Stimulated activated naive B cell treated with anti-CD40 and anti-IgM and Interleukin-4, amounts not matched to agents 10 μg/mL and 1 μg/mL and 100 μg/mL, for 72 hours (primary cell): ENCODE measurements around the gene DCAF8L1.
"Not testable (repeated sequence)": the region's sequence is repeated elsewhere in the genome, so short reads cannot be mapped to it uniquely, and the experiment has no call there.

Source experiments
- ATAC-seq, 2 donors: fragments of 150-1000 bp; cut with Tn5 transposase; replicated peaks; 2 replicates each; pipeline ENCODE4 v1.10.0; 2021; ENCODE audit warnings: moderate library complexity in 1 of 2
- DNase-seq: peaks from one replicate; pipeline ENCODE4 v3.0.0; 2021
- H3K27ac Mint-ChIP-seq: one replicate; pipeline ENCODE4 v1.8.0; 2022; ENCODE audit warnings: mild to moderate bottlenecking, mixed read lengths
- H3K27me3 Mint-ChIP-seq, 2 donors: one replicate each; pipeline ENCODE4 v1.8.0; 2022; ENCODE audit warnings: mixed read lengths in 2 of 2
- H3K36me3 Mint-ChIP-seq, 2 donors: one replicate each; pipeline ENCODE4 v1.8.0; 2022; ENCODE audit warnings: mixed read lengths in 2 of 2, mild to moderate bottlenecking in 1 of 2
- H3K4me1 Mint-ChIP-seq, 2 donors: one replicate each; pipeline ENCODE4 v1.8.0; 2022; ENCODE audit warnings: mixed read lengths in 2 of 2, mild to moderate bottlenecking in 1 of 2
- H3K4me3 Mint-ChIP-seq, 2 donors: one replicate each; pipeline ENCODE4 v1.8.0; 2022; ENCODE audit warnings: mild to moderate bottlenecking in 2 of 2, mixed read lengths in 2 of 2, moderate library complexity in 1 of 2
- H3K9me3 Mint-ChIP-seq, 2 donors: one replicate each; pipeline ENCODE4 v1.8.0; 2022; ENCODE audit warnings: mixed read lengths in 2 of 2, mild to moderate bottlenecking in 1 of 2

DCAF8L1 gene

GRCh38 chrX:27981349-27981748 lies at the start of gene DCAF8L1:
Gene DCAF8L1 (minus strand): TSS chrX:27981449. CDS start chrX:27981334, 115 bp downstream.
- no peaks in the 10 kb centered on the region for H3K36me3 Mint-ChIP-seq
- no peak within 1 kb of the TSS for H3K4me3 Mint-ChIP-seq
- H3K4me1 Mint-ChIP-seq, result no peaks in the 10 kb centered on the region
- peaks cover 4% of the 10 kb centered on the region in 2 donors for H3K9me3 Mint-ChIP-seq
- ATAC-seq, result no peak
- DNase-seq, result no peak
- H3K27me3 Mint-ChIP-seq, result no peaks in the 10 kb centered on the region
- no peak within 1 kb of the TSS for H3K27ac Mint-ChIP-seq

DNA sequence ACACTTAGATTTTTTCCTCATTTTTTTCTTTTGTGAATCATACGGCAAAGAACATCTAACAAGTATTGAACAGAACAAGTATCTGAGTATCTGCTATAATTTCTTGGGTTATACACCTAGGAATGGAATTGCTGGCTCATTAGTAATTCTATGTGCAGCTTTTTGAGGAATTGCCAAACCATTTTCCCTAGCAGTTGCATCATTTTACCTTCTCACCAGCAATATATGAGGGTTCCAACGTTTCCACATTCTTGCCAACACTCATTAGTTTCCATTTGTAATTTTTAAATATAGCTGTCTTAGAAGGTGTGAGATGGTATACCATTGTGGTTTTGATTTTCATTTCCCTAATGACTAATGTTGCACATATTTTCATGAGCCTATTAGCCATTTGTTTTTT lies 41.1 kb upstream of the DCAF8L1 start:
- DNase-seq (no peak), ATAC-seq (no peak)
- Mint-ChIP-seq H3K27ac (no peak overlapping the region), H3K36me3 (no peaks in the 10 kb centered on the region), H3K27me3 (no peaks in the 10 kb centered on the region), H3K4me1 (no peaks in the 10 kb centered on the region), H3K4me3 (no peak overlapping the region), H3K9me3 (peaks cover 4 to 5% of the 10 kb centered on the region in 2 donors)

GRCh38 chrX:28016823-28017222 lies 35.6 kb upstream of the DCAF8L1 start:
- no peaks in the 10 kb centered on the region for H3K27me3 Mint-ChIP-seq
- no peaks in the 10 kb centered on the region for H3K4me1 Mint-ChIP-seq
- DNase-seq (no peak), ATAC-seq (no peak)
- H3K36me3 Mint-ChIP-seq, result no peaks in the 10 kb centered on the region
- no peak overlapping the region for H3K4me3 Mint-ChIP-seq
- no peak overlapping the region for H3K27ac Mint-ChIP-seq
- peaks cover 0 to 1% of the 10 kb centered on the region in 2 donors for H3K9me3 Mint-ChIP-seq

GRCh38 chrX:28015993-28016392 lies 34.7 kb upstream of the DCAF8L1 start:
- DNase-seq (no peak), ATAC-seq (no peak)
- no peak overlapping the region for H3K4me3 Mint-ChIP-seq
- no peaks in the 10 kb centered on the region for H3K36me3 Mint-ChIP-seq
- no peaks in the 10 kb centered on the region for H3K4me1 Mint-ChIP-seq
- H3K27me3 Mint-ChIP-seq, result no peaks in the 10 kb centered on the region
- no peak overlapping the region for H3K27ac Mint-ChIP-seq
- peaks cover 0 to 1% of the 10 kb centered on the region in 2 donors for H3K9me3 Mint-ChIP-seq

GRCh38 chrX:28010875-28011274 lies 29.6 kb upstream of the DCAF8L1 start:
- Mint-ChIP-seq H3K27ac (no peak overlapping the region), H3K9me3 (no peaks in the 10 kb centered on the region), H3K27me3 (no peaks in the 10 kb centered on the region), H3K4me3 (no peak overlapping the region), H3K4me1 (no peaks in the 10 kb centered on the region), H3K36me3 (no peaks in the 10 kb centered on the region)
- DNase-seq, result no peak
- no peak for ATAC-seq

DNA sequence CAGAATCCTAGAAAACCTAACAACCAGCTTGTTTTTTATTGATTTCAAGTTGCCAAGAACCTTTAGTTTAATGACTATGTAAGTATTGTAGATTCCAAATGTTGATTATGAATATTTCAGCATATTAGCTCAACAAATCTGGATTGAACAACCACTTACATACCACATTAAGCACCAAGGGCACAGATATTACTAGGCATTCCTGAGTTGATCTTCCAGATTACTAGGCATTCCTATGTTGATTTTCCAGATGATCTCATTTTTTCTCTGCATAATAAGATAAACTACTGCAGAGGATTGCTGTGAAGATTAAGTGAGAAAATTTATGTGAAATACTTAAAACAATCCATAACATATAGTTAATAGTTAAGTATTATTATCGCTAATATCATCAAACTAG lies 17.4 kb upstream of the DCAF8L1 start:
- H3K4me3 Mint-ChIP-seq, result no peak overlapping the region
- no peak for DNase-seq
- ATAC-seq, result no peak
- no peaks in the 10 kb centered on the region for H3K36me3 Mint-ChIP-seq
- H3K4me1 Mint-ChIP-seq, result no peaks in the 10 kb centered on the region
- H3K9me3 Mint-ChIP-seq, result peaks cover 0 to 2% of the 10 kb centered on the region in 2 donors
- no peak overlapping the region for H3K27ac Mint-ChIP-seq
- H3K27me3 Mint-ChIP-seq, result no peaks in the 10 kb centered on the region

GRCh38 chrX:27997622-27998021 lies 16.4 kb upstream of the DCAF8L1 start:
- no peaks in the 10 kb centered on the region for H3K9me3 Mint-ChIP-seq

GRCh38 chrX:27996132-27996531 lies 14.9 kb upstream of the DCAF8L1 start:
- no peak overlapping the region for H3K27ac Mint-ChIP-seq
- DNase-seq, result no peak

More at GRCh38 chrX:27997622-27998021, 16.4 kb upstream of the DCAF8L1 start:
- Mint-ChIP-seq H3K36me3 (no peaks in the 10 kb centered on the region), H3K4me3 (no peak overlapping the region), H3K4me1 (no peaks in the 10 kb centered on the region), H3K27ac (no peak overlapping the region), H3K27me3 (no peaks in the 10 kb centered on the region)
- DNase-seq, result no peak
- ATAC-seq, result no peak

DNA sequence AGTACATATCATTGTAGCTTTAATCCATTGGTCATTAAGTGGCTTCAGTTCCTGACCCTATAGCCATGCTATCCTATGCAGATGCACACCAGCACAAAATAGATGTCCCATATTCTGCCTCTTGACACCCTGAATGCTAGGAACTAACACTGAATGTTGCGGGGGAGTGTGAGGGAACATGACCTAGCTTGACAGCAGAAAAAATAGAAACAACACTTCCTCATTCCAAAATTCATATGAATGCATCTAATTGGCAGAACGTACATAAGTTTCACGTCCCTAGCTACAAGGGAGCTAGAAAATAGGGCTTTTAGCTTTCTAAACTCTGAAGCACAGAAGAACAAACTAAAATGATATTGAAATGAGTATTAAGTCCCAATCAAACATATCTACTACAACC lies 14.4 kb upstream of the DCAF8L1 start:
- H3K27ac Mint-ChIP-seq, result no peak overlapping the region
- H3K27me3 Mint-ChIP-seq, result no peaks in the 10 kb centered on the region
- H3K36me3 Mint-ChIP-seq, result no peaks in the 10 kb centered on the region
- H3K9me3 Mint-ChIP-seq, result no peaks in the 10 kb centered on the region
- ATAC-seq, result no peak
- no peak overlapping the region for H3K4me3 Mint-ChIP-seq
- H3K4me1 Mint-ChIP-seq, result no peaks in the 10 kb centered on the region
- DNase-seq, result no peak

More at GRCh38 chrX:27996132-27996531, 14.9 kb upstream of the DCAF8L1 start:
- Mint-ChIP-seq H3K4me1 (no peaks in the 10 kb centered on the region), H3K9me3 (no peaks in the 10 kb centered on the region), H3K27me3 (no peaks in the 10 kb centered on the region), H3K4me3 (no peak overlapping the region), H3K36me3 (no peaks in the 10 kb centered on the region)
- ATAC-seq, result no peak

GRCh38 chrX:27987862-27988646 lies 6.8 kb upstream of the DCAF8L1 start:
- no peak overlapping the region for H3K4me3 Mint-ChIP-seq
- H3K27ac Mint-ChIP-seq, result no peak overlapping the region
- no peaks in the 10 kb centered on the region for H3K4me1 Mint-ChIP-seq
- DNase-seq (no peak), ATAC-seq (no peak)
- no peaks in the 10 kb centered on the region for H3K36me3 Mint-ChIP-seq
- no peaks in the 10 kb centered on the region for H3K9me3 Mint-ChIP-seq
- H3K27me3 Mint-ChIP-seq, result no peaks in the 10 kb centered on the region

DNA sequence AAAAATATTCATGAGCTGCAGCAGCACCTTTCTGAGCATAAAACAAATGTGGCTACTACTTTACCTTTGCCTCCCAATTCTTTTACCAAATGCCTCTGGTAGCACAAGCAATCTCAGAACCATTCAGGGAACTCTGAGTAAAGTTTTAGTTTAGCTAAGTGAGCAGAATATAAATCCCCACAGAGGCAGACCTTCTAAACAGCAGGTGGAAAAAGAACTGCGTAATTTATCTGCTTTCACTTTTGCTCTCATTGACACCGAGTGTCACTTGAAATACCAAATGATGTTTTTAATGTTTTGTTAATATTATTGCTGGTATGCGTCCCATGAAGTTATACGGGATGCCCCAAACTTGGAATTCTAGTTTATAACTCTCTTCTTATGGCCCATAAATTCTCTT lies 4.3 kb downstream of the DCAF8L1 start:
- H3K36me3 Mint-ChIP-seq, H3K27ac Mint-ChIP-seq, H3K27me3 Mint-ChIP-seq, H3K4me1 Mint-ChIP-seq, H3K9me3 Mint-ChIP-seq, H3K4me3 Mint-ChIP-seq, DNase-seq, ATAC-seq: not testable (repeated sequence)

DNA sequence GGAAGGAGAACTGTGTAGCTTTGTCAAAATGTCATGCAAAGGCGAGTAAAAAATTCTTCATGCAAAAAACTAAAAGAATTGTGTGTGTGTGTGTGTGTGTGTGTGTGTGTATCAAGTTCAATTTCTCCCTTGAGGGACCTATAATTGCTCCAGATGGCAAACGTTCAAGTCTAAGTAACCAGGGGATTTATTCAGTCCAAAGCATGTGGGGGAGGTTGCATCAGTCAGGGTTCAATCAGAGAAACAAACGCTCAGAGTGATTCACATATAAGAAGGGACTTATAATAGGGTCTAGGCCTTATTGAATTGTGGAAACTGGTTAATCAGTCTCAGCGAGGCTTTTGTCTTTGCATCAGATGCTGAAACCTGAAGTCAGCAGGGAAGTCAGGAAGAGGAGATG lies 5.0 kb downstream of the DCAF8L1 start:
- no peak overlapping the region for H3K4me3 Mint-ChIP-seq
- DNase-seq, result no peak
- peaks cover 4% of the 10 kb centered on the region in 2 donors for H3K9me3 Mint-ChIP-seq
- H3K4me1 Mint-ChIP-seq, result no peaks in the 10 kb centered on the region
- no peaks in the 10 kb centered on the region for H3K27me3 Mint-ChIP-seq
- H3K27ac Mint-ChIP-seq, result no peak overlapping the region
- H3K36me3 Mint-ChIP-seq, result no peaks in the 10 kb centered on the region
- ATAC-seq, result no peak

DNA sequence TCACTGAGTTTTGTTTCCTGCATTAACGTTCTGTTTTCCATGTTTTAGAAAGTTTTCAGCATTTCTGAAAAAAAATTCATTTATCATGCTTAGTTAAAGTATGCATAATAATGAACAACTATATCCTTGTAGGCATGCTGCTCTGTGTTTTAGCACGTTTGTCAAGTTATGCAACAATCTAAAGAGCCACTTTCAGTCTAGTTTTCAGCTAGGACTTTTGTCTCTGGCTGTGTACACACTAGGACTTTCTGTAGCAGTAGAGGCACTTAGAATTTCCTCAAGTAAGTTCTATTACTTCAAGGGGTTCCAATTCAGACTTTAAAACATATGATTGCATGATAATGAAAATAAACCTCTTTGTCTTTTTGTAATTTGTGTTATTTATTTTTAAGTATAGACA lies 12.4 kb downstream of the DCAF8L1 start:
- H3K27ac Mint-ChIP-seq, result no peak overlapping the region
- no peaks in the 10 kb centered on the region for H3K36me3 Mint-ChIP-seq
- H3K9me3 Mint-ChIP-seq, result peaks cover 0 to 2% of the 10 kb centered on the region in 2 donors
- no peak overlapping the region for H3K4me3 Mint-ChIP-seq
- DNase-seq (no peak), ATAC-seq (no peak)
- no peaks in the 10 kb centered on the region for H3K4me1 Mint-ChIP-seq
- no peaks in the 10 kb centered on the region for H3K27me3 Mint-ChIP-seq

DNA sequence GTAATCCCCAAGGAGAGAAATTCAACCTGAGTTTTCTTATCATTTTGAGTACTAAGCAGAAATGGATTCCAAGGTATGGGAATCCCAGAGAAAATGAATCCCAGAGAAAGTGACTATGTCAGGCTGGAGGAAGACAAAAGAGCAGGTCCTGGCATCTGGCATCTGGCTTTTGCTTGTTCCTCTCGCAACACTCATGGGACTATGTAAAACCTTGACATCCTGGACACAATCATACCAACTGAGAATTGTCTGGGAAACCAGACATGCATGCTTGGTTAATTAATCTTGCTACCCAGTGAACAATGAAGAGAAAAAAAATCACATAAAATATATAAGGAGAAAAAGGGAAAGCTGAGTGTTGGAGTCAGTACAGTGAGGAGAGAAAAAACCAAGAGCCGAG lies 12.9 kb downstream of the DCAF8L1 start:
- no peak for DNase-seq
- Mint-ChIP-seq H3K4me3 (no peak overlapping the region), H3K4me1 (no peaks in the 10 kb centered on the region), H3K9me3 (peaks cover 0 to 2% of the 10 kb centered on the region in 2 donors), H3K27ac (no peak overlapping the region), H3K36me3 (no peaks in the 10 kb centered on the region), H3K27me3 (no peaks in the 10 kb centered on the region)
- no peak for ATAC-seq

- DNase-seq, result no peak
- ATAC-seq, result no peak
- Mint-ChIP-seq H3K4me3 (no peak overlapping the region), H3K36me3 (no peaks in the 10 kb centered on the region), H3K4me1 (no peaks in the 10 kb centered on the region), H3K27ac (no peak overlapping the region), H3K27me3 (no peaks in the 10 kb centered on the region), H3K9me3 (peaks cover 0 to 3% of the 10 kb centered on the region in 2 donors)
Observed at GRCh38 chrX:27966955-27967354, 14.3 kb downstream of the DCAF8L1 start.
